ENCODE results near the gene PHF21B. TPM values are rescaled to one million over a fixed set of nuclear protein-coding genes. Genes with fewer than 3 reads are reported as not detected.

PHF21B gene
- total RNA-seq, 1 donor from 2014 or later: 0.69 TPM

DNA sequence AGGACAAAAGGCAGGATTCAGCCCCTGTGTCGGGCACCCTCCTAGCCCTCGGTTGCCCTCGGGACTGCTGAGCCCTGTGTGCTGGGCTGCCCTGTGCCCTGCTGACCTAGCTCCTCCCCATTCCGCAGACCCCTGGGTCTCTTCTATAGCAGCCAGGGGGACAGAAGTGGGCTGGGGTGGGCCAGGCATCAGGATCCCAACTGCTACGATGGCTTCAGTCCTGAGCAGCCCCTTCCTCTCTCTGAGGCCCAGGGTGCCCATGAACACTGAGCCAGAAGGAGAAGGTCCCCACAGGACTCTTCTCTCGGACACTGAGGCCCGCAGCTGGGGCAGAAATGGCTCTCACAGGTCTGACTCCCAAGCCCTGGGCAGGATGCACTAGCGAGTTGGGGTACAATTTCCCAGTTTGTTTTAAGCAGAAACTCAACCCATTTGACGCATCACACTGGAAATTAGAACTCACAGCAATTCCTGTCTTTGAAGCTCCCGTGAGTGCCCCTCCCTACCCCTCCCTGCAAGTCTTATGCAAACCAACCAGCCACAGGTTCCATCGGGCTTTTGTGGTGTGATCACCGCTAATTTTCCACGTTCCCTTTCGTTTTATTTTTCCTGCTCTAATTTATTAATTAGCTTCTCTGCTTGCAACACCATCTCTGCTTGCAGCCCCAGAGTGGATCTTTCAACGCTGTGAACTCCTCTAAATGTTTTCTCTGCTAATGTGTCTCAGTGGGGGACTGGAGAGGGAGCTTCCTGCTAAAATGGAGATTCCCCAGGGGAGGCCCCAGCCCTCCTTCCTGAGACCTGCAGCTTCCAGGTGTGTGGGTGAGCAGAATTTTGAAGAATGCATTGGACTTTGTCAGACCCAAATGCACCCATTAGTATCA, 56.7 kb downstream of the PHF21B start:
- Histone ChIP-seq H3K36me3 (no peaks in the 10 kb centered on the region), H3K27me3 (ENCODE audit: low read depth) (peaks cover 62% of the 10 kb centered on the region), H3K9me3 (replicated peaks) (peaks cover 9% of the 10 kb centered on the region), H3K4me1 (no peaks in the 10 kb centered on the region), H3K4me3 (no peak overlapping the region), H3K27ac (replicated peaks) (no peak overlapping the region)
- TF ChIP-seq, protein P1, sequence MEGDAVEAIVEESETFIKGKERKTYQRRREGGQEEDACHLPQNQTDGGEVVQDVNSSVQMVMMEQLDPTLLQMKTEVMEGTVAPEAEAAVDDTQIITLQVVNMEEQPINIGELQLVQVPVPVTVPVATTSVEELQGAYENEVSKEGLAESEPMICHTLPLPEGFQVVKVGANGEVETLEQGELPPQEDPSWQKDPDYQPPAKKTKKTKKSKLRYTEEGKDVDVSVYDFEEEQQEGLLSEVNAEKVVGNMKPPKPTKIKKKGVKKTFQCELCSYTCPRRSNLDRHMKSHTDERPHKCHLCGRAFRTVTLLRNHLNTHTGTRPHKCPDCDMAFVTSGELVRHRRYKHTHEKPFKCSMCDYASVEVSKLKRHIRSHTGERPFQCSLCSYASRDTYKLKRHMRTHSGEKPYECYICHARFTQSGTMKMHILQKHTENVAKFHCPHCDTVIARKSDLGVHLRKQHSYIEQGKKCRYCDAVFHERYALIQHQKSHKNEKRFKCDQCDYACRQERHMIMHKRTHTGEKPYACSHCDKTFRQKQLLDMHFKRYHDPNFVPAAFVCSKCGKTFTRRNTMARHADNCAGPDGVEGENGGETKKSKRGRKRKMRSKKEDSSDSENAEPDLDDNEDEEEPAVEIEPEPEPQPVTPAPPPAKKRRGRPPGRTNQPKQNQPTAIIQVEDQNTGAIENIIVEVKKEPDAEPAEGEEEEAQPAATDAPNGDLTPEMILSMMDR (IDR thresholded peaks at IDR 0.05; ENCODE audit: borderline replicate concordance): no peak
- intact Hi-C loops (cut with micrococcal nuclease): no loop called here
- no peak for DNase-seq

DNA sequence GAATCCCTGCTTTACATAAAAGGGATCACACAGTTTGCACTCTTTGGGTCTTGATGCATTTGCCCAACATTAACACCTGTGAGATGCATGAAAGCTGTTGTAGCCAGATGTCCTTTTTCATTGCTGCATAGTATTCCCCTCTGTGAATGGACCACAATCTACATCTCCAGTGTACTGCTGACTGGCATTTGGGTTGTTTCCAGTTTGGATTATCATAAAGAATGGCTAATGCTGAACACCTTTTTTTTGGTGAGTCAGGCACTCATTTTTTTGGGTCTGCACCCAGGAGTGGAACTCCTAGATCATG, 58.3 kb downstream of the PHF21B start:
- TF ChIP-seq, protein P1 (IDR thresholded peaks at IDR 0.05; ENCODE audit: borderline replicate concordance): no peak
- Histone ChIP-seq H3K27me3 (ENCODE audit: low read depth) (peaks cover 55% of the 10 kb centered on the region), H3K36me3 (no peaks in the 10 kb centered on the region), H3K4me3 (no peak overlapping the region), H3K27ac (replicated peaks) (no peak overlapping the region), H3K9me3 (replicated peaks) (peaks cover 9% of the 10 kb centered on the region), H3K4me1 (no peaks in the 10 kb centered on the region)
- DNase-seq: no peak
- intact Hi-C loops (cut with micrococcal nuclease): no loop called here

DNA sequence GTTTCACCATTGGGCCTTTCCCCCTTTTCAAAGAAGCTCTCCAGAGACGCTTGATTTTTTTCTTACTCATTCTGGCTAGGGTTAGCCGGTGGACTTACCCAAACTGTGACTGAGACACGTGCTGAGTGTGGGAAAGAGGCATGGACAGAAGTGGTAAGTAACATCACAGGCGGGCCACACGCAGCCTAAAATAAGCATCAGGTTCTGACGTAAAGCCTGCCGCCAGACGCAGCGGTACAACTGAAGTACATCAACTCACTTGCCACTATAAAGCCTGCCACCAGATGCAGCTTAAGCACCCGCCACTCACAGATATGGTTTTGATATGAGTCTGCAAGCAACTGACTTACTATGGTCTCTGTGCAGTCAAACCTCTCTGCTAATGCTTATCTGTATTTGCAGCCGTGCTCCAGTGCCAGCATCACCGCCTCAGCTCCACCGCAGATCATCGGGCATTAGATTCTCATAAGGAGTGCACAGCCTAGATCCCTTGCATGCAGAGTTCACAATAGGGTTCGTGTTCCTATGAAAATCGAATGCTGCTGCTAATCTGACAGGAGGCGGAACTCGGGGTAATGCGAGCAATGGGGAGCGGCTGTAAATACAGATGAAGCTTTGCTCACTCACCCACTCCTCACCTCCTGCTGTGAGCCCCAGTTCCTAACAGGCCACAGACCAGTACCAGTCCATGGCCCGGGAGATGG, 58.8 kb downstream of the PHF21B start:
- Histone ChIP-seq H3K27ac (replicated peaks) (no peak overlapping the region), H3K9me3 (replicated peaks) (peaks cover 9% of the 10 kb centered on the region), H3K27me3 (ENCODE audit: low read depth) (peaks cover 52% of the 10 kb centered on the region), H3K36me3 (no peaks in the 10 kb centered on the region), H3K4me3 (no peak overlapping the region), H3K4me1 (no peaks in the 10 kb centered on the region)
- intact Hi-C loops (cut with micrococcal nuclease): no loop called here
- TF ChIP-seq, protein P1 (IDR thresholded peaks at IDR 0.05; ENCODE audit: borderline replicate concordance): no peak
- no peak for DNase-seq

DNA sequence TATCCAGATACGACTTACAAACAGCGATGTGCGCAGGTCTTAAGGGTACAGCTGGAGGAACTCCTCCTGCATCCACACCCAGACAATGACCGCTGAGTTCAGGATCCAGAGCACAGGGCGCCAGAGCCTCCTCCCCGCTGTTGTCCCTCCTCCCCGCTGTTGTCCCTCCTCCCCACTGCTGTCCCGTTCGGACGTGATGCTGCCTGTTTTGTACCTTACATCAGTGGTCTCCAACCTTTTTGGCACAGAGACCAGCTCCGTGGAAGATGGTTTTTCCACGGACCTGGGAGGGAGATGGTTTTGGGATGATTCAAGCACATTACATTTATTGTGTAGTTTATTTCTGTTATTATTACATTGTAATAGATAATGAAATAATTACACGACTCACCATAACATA, 62.0 kb downstream of the PHF21B start:
- Histone ChIP-seq H3K9me3 (replicated peaks) (peaks cover 9% of the 10 kb centered on the region), H3K4me1 (no peaks in the 10 kb centered on the region), H3K4me3 (no peak overlapping the region), H3K27ac (replicated peaks) (no peak overlapping the region), H3K27me3 (ENCODE audit: low read depth) (peaks cover 51% of the 10 kb centered on the region), H3K36me3 (no peaks in the 10 kb centered on the region)
- intact Hi-C loops (cut with micrococcal nuclease): no loop called here
- DNase-seq: no peak
- TF ChIP-seq, protein P1 (IDR thresholded peaks at IDR 0.05; ENCODE audit: borderline replicate concordance): no peak

DNA sequence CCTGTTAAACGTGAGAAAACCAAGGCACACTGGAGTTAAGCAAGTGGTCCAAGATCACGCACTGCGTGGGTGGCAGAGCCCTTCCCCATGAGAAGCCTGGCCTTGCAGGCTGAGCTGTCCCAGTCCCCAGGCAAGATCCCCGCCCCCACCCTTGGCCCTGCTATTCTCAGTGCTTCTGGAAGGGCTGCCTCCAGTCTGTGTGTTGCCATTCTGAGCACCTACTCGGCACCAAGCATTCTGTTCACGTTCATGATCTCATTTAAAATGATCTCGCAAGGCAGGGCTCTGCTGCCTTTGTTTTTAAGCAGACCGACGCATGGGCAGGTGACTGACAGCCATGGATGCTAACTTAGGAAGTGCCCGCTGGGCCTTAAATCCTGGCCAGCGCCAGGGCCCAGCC, 62.8 kb downstream of the PHF21B start:
- Histone ChIP-seq H3K27ac (replicated peaks) (no peak overlapping the region), H3K36me3 (no peaks in the 10 kb centered on the region), H3K27me3 (ENCODE audit: low read depth) (peaks cover 50% of the 10 kb centered on the region), H3K4me3 (no peak overlapping the region), H3K4me1 (no peaks in the 10 kb centered on the region), H3K9me3 (replicated peaks) (peaks cover 9% of the 10 kb centered on the region)
- intact Hi-C loops (cut with micrococcal nuclease): no loop called here
- TF ChIP-seq, protein P1 (IDR thresholded peaks at IDR 0.05; ENCODE audit: borderline replicate concordance): no peak
- DNase-seq: no peak
